Right renal pelvis (tissue), 4 donors: ENCODE results near the gene TUBB8. TPM values are rescaled to one million over a fixed set of nuclear protein-coding genes. Genes with fewer than 3 reads are reported as not detected.
"Not testable (repeated sequence)": the region's sequence is repeated elsewhere in the genome, so short reads cannot be mapped to it uniquely, and the experiment has no call there.

Experiments
- DNase-seq, 4 donors: peaks; one replicate each; pipeline ENCODE4 v3.0.0-alpha.2; 2013; ENCODE audit warnings: low read depth in 4 of 4, low spot score in 3 of 4, missing footprints in 1 of 4
- polyA plus RNA-seq, 4 donors: library from polyadenylated mRNA; unstranded; fragments of 120-200 nt; gene quantifications; one replicate each; pipeline ENCODE4 v1.2.1, GENCODE V29; 2013; ENCODE audit not compliant: insufficient read length in 4 of 4

The TUBB8 gene
- 1 to 10 TPM in 1 of 4 donors, under 1 TPM in 3; 0.55 to 1.0 (median 0.66) TPM for polyA plus RNA-seq

DNA sequence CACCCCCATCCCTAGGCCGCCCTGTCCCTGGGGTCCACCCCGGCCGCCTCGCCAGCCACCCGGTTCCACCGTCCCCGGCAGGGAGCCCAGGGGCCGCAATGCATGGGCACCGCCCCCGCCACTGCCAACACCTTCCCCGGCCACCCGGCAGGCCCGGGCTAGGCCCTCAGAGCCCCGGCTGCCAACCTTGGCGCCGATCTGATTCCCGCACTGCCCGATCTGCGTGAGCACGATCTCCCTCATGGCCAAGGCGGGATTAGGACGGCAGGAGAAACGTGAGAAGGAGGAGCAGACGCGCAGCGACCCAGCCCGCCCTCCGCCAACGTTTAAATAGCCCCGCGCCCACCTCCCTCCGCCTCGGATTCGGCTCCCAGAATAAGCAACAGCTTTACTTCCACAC, at the start of gene TUBB8:
Gene TUBB8, minus strand, starts transcription at position 301 of the 400 bp plus-strand sequence. Its CDS starts 58 bp downstream, at position 243.
- DNase-seq: no peak

DNA sequence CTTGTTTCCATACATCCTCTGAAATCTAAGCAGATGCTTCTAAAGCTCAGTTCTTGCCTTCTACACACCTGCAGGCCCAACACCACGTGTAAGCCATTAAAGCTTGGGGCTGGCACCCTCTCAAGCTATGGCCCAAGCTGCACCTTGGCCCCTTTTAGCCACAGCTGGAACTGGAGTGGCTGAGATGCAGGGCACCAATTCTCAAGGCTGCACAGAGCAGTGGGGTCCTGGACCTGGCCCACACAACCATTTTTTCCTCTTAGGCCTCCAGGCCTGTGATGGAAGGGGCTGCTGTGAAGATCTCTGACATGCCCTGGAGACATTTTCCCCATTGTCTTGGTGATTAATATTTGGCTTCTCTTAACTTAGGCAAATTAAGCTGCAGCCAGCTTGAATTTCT, 47.4 kb upstream of the TUBB8 start:
- DNase-seq: no peak

DNA sequence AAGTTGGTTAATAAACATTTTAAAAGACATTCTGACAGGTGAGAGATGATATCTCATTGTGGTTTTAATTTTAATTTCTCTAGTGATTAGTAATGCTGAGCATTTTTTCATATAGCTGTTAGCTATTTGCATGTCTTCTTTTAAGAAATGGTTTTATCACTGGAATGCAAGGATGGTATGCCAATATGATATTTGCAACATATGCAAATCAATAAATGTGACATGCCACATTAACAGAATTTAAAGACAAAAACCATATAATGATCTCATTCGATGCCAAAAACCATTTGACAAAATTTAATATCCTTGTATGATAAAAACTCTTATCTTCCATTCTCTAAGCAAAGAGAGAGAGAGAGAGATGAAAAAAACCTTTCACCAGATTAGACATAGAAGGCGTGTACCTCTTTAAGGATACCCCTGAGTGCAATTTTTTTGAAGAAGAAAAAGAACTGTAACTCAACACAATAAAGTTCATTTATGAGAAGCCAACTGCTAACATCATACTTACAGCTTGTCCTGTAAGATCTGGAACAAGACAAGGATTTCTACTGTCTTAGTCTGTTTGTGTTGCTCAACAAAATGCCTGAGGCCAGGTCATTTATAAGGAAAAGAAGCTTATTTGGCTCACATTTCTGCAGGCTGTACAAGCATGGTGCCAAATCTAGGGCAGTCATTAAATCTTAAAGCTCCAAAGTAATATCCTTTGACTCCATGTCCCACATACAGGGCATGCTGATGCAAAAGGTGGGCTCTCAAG, 46.4 kb upstream of the TUBB8 start:
- no peak for DNase-seq

DNA sequence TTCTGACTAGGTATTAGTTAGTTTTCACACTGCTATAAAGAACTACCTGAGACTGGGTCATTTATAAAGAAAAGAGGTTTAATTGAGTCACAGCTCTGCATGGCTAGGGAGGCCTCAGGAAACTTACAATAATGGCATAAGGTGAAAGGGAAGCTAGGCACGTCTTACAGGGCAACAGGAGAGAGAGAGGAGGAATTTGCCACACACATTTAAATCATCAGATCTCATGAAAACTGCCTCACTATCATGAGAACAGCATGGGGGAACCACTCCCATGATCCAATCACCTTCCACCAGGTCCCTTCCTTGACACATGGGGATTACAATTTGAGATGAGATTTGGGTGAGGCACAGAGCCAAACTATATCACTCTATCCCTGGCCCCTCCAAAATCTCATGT, 45.5 kb upstream of the TUBB8 start:
- DNase-seq: no peak

DNA sequence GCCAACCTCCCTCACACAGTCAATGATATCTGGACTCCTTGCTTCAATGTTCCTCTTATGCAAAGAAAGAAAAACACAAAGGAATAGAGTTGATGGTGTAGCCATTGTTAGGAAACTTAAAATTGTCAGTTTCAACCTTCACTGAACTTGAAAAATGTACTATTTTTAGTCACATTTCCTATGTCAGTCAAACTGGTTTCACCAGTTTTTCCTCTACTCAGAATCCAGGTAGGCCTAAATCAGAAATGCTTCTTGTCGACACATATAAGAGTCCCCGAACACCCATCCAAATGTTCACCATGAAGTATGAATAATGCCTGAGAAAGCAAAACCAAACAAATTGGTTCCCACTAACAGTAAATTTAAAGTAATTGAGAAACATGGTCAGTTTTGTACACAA, 43.8 kb upstream of the TUBB8 start:
- no peak for DNase-seq

DNA sequence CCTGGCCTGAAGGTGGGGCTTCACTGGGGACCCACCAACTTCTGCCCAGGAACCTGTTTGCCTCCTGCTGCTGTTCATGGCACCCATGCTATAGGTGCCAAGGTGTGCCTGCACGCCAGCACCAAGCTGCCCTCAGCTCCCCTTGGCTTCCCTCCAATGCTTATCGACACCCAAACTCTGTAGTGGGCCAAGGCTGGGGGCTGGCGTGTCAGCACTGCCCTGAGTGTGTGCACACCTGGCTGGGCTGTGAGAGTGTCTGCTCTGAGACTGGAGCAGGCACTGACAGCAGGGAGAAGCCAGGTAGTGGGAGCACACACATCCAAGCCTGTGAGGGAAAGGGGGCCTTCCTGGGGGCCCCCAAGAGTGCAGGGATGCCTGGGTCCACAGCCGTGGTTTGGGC, 43.1 kb upstream of the TUBB8 start:
- DNase-seq: no peak

DNA sequence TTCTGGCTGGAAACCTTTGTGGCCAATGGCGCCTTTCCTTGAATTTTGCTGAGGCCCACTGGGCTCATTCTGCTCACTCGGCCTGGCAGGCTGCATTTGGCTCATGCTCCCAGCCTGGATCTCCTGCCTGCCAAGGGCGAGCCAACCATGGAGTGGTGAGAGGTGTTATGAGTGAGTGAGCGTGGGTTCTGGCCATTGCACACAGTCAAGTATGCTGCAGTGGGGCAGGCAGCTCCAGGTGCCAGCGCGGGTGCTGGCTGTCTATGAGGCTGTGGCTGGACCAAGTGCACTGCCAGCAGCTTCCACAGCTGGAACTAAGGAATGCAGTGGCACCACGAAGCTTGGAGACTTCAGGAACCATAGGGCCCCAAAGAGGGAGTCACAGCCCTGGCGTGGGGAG, 42.2 kb upstream of the TUBB8 start:
- no peak for DNase-seq

DNA sequence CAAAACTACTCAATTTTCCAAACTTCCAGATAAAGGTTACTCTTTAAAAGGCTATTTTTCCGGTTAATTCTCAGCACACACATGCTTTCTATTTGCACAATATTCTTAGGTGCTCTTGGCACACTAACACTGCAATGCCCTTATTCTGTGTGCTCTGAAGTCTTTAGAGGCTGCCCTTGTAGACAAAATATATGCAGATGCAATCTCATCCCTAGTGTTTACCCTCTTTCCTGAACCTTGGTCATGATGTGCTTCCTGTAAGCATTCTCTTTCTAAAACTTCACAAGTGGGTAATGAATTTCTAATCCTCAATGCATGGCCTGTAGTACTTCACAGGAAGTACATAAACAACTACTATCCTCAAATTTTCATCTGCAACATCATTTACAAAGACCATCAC, 41.1 kb upstream of the TUBB8 start:
- DNase-seq: no peak

DNA sequence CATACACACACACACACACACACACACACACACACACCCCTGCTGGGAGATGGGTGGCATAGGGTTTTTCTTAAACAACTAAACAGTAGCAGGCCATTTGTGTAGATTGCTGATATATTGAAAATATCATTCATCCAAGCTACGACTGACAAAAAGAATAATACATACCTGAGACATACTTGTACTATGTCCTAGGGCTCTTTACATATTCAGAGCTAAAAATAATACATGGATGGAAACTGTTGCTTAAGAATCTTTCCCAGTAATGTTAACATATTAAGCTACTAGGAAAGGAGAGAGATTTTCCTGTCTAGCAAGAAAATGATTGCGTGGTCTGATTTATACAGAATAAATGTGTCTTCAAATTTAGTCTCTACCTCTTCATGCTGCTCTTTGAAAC, 40.2 kb upstream of the TUBB8 start:
- DNase-seq: no peak

DNA sequence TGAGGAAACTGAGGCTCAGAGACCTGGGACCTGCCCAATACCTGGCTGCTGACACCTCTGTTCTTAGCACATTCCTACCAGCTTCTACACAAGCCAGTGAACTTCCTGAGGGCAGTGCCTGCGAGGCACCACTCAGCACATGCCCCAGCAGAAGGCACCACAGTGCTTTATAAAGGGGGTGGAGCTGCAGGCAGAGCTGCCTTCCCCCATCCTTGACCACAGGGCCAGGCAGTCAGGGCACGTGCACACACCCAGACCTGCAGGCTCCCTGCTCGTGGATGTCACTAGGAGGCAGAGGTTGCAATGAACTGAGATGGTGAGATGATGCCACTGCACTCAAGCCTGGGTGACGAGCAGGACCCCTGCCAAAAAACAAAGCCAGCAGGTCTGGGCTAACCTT, 39.2 kb upstream of the TUBB8 start:
- no peak for DNase-seq

DNA sequence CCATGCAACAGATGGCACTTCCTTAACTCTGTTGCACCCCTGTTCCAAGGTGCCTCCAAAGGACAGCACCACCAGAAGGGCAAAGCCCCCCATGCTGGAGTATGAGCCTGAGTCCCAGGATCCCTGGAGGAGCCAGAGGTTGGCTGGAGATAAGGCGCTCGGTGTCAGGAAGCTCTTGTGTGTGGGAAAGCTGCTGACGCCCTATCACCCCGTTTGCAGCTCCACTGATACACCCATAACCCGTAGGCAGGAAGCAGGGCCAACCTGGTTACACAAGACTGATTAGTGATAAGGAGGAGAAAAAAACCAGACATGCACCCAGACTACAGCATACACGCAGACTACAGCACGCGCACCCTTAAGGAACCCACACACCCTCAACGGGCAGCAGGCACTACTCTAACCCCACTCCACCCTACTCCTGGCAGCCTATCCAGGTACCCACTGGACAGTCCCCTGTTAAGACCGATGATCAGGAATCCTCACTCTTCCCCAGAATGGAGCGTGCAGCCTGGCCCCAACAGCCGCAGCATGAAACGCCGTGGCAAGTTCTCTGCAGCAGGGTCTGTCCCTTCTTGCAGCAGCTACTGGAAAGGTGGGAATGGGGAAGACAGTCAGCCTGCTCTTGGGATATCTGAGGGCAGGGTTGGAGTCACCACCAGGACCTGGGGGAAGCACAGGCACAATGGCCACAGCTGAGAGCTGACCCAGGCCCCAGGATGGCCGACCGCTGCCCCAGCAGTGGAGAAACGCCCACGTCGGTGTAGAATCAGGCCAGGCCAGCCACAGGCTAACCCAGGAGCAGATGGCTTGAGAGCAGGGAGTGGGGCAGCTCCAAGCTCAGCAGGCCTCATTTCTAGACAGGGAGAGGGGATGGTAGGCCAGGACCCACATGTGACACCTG, 38.3 kb upstream of the TUBB8 start:
- DNase-seq: no peak

DNA sequence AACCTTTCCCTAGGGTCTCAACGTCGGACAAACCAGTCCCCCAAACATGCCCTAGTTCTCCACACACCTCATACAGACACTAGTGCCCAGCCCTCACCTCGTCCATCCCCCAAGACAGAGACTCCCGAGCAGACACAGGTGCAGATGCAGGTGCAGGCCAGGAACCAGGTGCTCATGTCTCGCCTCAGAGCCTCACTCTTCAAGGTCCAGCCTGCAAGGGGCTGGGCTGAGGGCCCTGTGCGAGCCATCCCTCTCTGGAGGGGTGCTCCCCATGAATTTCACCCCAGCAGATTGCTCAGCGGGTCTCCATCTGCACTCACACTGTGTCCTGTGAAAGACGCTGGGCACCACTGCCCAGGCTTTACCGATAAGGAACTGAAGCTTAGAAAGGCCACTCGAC, 36.9 kb upstream of the TUBB8 start:
- DNase-seq: no peak

DNA sequence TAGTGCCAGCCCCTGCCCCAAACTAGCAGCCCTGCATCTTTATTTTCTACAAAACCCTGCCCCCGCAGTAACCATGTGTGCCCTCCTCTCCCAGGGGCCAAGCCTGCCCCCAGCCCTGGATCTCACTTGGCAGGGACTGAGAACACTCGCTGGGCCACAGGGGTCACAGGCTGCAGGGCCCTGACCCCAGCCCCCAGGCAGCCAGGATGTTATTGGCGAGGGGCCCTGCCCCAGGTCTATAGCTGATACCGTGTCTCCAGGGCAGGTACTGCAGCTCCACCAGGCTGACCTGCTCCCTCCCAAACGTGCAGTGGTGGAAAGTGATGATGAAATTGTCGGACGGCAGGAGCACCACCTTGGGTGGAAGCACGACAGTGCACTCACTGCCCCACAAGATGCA, 35.9 kb upstream of the TUBB8 start:
- DNase-seq: no peak

DNA sequence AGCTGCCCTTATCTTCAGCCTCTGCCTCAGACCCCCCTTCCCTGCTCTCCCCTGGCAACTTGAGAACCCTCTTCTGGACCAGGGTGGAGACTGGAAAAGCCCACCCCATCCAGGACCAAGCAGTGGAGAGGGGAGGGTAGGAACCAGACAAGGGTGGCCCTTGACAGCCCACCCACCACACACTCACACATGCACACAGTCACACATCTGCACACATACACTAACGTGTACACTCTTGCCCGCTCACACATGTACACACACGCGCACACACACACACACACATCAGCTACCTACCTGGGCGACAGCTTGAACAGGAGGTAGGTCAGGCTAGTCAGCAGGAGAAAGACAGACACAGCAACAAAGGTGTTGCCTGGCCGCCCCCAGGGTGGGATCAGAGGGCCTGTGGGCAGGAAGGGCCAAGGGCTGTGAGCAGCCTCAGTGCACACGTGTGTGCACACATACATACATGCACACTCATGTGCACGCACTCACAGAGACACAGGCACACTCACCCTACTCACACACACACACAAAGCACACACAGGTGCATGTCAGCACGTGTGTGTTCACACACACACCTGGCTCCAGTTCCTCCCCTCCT, 34.9 kb upstream of the TUBB8 start:
- DNase-seq: no peak

DNA sequence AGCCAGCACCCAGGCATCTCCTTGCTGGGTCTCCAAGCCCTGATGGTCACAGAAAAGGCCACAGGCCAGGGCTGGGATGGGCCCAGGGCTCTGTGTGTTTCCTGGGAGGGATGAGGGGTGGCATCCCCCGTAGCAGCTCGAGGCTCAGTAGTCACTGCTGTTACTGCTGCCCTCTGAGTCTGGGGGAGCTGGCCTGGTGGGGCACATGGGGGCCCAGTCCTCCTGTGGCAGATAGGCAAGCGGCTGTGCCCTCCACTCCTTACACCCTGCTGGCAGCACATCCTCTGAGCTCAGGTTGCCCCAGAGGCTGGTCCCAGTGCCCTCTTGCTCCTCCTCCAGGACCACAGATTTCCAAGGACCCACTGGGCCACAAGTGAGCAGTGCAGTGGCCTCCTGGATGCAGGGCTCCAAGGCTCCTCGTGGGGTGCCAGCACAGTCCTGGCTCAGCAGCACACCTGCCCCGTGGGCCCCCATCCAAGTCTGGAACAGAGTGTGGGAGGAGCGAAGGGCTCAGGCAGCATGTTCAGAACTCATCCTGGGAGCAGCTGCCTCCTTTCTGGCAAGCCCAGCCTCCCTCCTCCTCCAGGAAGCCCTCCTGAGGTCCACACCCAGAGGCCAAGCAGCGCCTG, 31.5 kb upstream of the TUBB8 start:
- DNase-seq: no peak

DNA sequence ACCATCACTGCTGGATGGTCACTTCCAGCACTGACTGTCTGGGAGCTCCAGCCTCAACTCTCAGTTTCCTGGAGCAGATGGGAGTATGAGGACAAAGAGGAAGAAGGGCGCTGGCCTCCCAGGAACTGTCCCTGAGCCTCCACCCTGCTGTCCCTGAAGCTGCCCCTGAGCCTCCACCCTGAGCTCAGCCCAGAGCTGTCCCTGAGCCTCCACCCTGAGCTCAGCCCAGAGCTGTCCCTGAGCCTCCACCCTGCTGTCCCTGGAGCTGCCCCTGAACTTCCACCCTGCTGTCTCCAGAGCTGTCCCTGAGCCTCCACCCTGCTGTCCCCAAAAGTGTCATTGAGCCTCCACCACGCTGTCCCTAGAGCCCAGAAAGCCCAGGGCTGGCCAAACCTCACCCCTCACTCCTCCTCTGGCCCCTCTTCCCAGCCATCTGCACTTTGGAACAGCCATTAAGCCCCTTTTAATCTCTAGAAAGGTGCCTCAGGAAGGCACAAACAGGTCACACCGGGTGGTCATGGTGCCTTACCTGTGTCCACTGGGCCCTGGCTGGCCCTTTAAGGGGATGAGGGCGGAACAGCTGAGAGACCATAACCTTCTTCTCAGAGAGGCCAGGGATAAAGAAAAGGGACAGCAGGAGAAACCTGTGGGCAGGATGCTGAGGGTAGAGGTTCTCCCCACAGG, 30.6 kb upstream of the TUBB8 start:
- DNase-seq: no peak

DNA sequence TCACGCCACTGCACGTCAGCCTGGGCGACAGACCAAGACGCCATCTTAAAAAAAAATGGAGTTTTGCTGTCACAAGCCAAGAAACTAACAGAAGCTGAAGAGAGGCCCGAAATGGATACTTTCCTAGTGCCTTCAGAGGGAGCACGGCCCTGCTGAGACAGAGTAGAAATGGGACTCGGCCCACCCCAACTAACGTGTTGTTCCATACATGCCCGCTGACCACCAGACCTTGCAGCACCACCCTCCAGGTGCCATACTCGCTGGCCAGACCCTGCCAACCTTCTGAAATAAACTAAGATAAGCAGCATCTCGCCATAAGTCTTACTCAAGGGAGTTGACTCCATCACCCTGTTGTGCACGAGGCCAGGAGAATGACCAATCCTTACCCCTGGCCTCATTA, 29.5 kb upstream of the TUBB8 start:
- DNase-seq: no peak

DNA sequence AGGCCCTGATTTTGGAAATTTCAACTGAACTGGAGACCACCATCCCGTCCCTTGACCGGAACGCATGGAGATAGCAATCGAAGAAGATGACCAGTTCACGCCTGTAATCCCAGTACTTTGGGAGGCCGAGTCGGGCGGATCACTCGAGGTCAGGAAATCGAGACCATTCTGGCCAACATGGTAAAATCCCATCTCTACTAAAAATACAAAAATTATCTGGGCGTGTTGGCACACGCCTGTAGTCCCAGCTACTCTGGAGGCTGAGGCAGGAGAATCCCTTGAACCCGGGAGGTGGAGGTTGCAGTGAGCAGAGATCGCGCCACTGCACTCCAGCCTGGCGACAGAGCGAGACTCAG, 25.1 kb upstream of the TUBB8 start:
- not testable (repeated sequence) for DNase-seq

DNA sequence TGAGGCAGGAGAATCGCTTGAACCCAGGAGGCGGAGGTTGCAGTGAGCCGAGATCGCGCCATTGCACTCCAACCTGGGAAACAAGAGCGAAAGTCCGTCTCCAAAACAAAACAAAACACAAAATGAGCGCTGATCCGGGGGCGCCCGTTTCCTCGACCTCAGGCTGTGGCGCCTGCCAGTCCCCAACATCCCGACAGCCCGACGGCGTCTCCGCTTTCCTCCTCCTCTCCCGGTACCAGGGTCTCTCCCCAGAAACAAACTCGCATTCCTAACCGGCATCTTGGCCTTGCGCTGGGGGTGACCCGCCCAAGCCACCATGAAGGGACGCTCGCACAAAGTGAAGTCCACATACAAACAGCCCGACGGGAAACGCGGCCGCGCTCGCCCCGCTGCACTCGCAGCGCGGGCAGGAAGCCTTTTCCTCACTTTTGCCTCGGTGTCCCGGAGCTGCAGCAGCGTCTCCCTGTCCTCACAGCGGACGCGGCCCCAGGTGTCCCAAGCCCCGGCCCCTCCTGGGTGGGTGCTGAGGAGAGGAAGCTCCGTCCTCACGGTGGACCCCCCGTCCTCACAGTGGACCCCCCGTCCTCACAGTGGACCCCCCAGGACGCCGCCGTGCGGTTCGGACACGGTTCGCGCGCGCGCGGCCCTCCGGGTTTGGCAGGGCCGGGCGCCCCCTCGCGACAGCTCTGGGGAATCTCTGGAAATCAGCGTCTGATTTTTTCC, 24.6 kb upstream of the TUBB8 start:
- peak in 3 of 4 donors; percentile 44 to 54 (median 49) for DNase-seq

DNA sequence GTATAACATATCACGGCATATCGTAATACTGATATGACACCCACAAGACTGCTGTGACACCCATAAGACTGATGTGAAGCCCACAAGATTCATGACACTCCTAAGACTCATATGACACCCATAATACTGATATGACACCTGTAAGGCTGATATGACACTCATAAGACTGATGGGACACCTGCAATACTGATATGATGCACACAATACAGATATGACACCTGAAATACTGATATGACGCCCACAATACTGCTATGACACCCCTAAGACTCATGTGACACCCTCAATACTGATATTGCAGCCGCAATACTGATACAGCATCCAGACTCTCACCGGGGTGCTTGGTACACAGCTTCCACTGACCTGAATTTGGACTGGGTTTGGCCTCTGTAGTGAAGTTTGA, 19.1 kb upstream of the TUBB8 start:
- DNase-seq: not testable (repeated sequence)
